ENCODE data around the gene CYP4A11.
"Not testable (repeated sequence)": the region's sequence is repeated elsewhere in the genome, so short reads cannot be mapped to it uniquely, and the experiment has no call there.

The CYP4A11 gene

DNA sequence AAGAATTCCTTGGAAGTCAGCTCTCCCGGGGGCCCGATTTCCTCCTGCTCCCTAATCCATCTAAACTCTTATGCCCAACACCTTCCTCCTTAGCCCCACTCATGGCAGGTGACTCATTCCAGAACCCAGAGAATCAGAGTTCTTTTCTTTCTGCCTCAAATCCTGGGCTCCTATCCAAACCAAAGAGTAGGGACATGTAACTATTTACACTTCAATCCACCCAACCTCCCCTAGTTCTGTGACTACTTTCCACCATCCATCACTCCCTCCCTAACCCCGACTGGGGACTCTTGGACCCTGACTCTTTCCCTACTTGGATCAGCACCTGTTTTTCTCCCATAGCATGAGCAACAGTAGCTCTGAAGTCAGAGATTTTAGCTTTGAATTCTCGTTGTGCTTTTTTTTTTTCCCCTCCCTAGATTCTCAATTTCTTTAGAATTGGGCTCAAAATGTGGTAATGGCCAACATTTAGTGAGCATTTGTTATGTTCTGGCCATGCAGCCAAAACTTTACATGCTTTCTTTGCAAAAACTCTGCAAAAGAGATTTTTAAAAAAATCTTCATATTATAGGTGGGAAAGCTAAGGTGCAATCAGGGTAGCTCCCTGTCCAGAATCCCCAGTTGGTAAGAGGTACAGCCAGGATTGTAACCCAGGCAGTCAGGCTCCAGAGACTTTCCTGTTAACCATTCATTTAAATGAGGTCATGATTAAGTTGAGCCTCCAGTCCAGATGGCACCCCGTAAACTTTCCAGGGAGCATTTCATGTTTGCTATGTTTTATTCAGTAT lies 7.5 kb upstream of the CYP4A11 start:
- H4K20me1 ChIP-seq: no peaks in the 10 kb centered on the region
- no peaks in the 10 kb centered on the region for H3K27me3 ChIP-seq
- H3K4me2 ChIP-seq: no peak overlapping the region
- H3K36me3 ChIP-seq: no peaks in the 10 kb centered on the region
- no peak for TF ChIP-seq Cebpa-rat (IDR thresholded peaks at IDR 0.05)
- no peak overlapping the region for H3K27ac ChIP-seq
- H3K4me1 ChIP-seq: no peaks in the 10 kb centered on the region
- no peaks in the 10 kb centered on the region for H3K9me3 ChIP-seq (replicated peaks in 1 of 11)
- H3K4me3 ChIP-seq: no peak overlapping the region
- H3K9ac ChIP-seq: no peak overlapping the region

GRCh38 chr1:46947706-46948105 lies 6.4 kb upstream of the CYP4A11 start:
- not testable (repeated sequence) for H3K27ac ChIP-seq; H3K9me3 ChIP-seq (replicated peaks in 1 of 11); H3K4me2 ChIP-seq; H4K20me1 ChIP-seq; H3K36me3 ChIP-seq; H3K9ac ChIP-seq; H3K4me3 ChIP-seq; H3K4me1 ChIP-seq; H3K27me3 ChIP-seq

DNA sequence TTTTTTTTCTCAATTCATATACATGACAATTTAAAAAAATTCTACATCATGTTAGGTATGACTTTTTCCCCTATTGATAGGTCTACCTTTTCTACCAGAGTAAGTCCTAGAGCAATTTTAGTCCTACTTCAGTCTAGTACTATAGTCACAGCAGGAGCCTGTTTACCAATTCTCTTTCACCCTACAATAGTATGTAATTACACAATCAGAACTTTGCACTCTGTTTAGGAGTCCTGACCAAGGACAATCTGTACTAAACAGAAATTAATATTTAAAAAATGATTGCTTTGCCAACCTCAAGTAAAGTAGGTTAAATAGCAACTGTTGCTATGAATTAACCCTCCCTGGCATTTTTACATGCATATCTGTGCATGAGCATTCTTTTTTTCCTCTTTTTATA lies 810 bp upstream of the CYP4A11 start:
- Histone ChIP-seq H3K4me2 (no peak overlapping the region), H3K27ac (no peak overlapping the region), H4K20me1 (no peaks in the 10 kb centered on the region), H3K9ac (no peak overlapping the region), H3K36me3 (no peaks in the 10 kb centered on the region), H3K4me1 (no peaks in the 10 kb centered on the region), H3K9me3 (replicated peaks in 1 of 11) (no peaks in the 10 kb centered on the region), H3K4me3 (no peak overlapping the region), H3K27me3 (no peaks in the 10 kb centered on the region)
- no peak for TF ChIP-seq Cebpa-rat (IDR thresholded peaks at IDR 0.05)

DNA sequence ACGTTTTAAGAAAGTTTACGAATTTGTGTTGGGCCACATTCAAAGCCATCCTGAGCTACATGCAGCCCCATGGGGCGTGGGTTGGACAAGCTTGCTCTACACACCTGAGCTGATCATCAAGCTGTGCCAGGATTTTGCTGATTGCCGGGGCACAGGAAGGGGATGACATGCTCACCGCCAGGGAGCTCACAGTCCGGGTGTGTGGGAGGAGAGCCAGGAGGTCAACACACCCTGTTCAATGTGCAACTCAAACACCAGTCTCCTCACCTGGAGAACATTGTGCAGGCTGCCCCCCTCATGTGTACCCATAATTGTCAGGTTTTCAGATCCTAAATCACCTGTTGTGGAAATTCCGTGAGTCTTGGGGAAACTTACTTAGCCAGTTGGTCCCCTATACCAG lies 969 bp downstream of the CYP4A11 start:
- Histone ChIP-seq H3K4me2 (no peak overlapping the region), H3K27ac (no peak overlapping the region), H3K4me3 (no peak overlapping the region), H3K27me3 (no peaks in the 10 kb centered on the region), H3K9ac (no peak overlapping the region), H3K9me3 (replicated peaks in 1 of 11) (no peaks in the 10 kb centered on the region), H4K20me1 (no peaks in the 10 kb centered on the region), H3K36me3 (no peaks in the 10 kb centered on the region), H3K4me1 (no peaks in the 10 kb centered on the region)
- no peak for TF ChIP-seq Cebpa-rat (IDR thresholded peaks at IDR 0.05)

DNA sequence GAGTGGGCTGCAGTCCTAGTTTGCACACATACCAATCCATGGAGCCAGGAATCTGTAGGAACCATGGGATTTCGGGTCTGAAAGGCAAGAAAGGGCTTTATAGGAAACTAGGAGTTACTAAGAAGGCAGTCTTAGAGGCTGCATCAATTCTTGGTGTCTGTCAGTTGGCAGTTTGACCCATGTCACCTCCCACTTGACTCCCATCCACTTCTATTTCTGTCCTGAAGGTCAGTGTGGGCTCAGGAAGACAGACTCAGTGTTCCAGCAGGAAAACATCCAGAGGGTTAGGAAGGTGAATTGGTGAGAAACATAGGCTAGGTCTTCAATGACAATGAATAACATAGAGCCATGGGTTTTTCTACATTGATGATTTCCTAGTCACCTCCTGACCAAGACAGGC lies 4.0 kb downstream of the CYP4A11 start:
- H3K27me3 ChIP-seq: no peaks in the 10 kb centered on the region
- H4K20me1 ChIP-seq: no peaks in the 10 kb centered on the region
- no peak overlapping the region for H3K4me3 ChIP-seq
- H3K27ac ChIP-seq: no peak overlapping the region
- TF ChIP-seq Cebpa-rat (IDR thresholded peaks at IDR 0.05): no peak
- H3K36me3 ChIP-seq: no peaks in the 10 kb centered on the region
- no peak overlapping the region for H3K9ac ChIP-seq
- no peaks in the 10 kb centered on the region for H3K4me1 ChIP-seq
- H3K4me2 ChIP-seq: no peak overlapping the region
- no peaks in the 10 kb centered on the region for H3K9me3 ChIP-seq (replicated peaks in 1 of 11)

- Histone ChIP-seq H3K4me1 (no peaks in the 10 kb centered on the region), H3K27ac (no peak overlapping the region), H3K36me3 (no peaks in the 10 kb centered on the region), H3K27me3 (no peaks in the 10 kb centered on the region), H3K4me3 (no peak overlapping the region), H3K9me3 (replicated peaks in 1 of 11) (no peaks in the 10 kb centered on the region), H4K20me1 (no peaks in the 10 kb centered on the region), H3K9ac (no peak overlapping the region), H3K4me2 (no peak overlapping the region)
- TF ChIP-seq Cebpa-rat (IDR thresholded peaks at IDR 0.05): no peak
Measured at GRCh38 chr1:46936788-46937187, 4.5 kb downstream of the CYP4A11 start.

GRCh38 chr1:46934852-46935251 lies 6.4 kb downstream of the CYP4A11 start:
- H3K9ac ChIP-seq; H3K27me3 ChIP-seq; H3K4me1 ChIP-seq; H3K27ac ChIP-seq; H3K36me3 ChIP-seq; H4K20me1 ChIP-seq; H3K9me3 ChIP-seq (replicated peaks in 1 of 11); H3K4me2 ChIP-seq; H3K4me3 ChIP-seq: not testable (repeated sequence)

GRCh38 chr1:46932020-46932419 lies 9.3 kb downstream of the CYP4A11 start:
- not testable (repeated sequence) for H3K4me2 ChIP-seq; H3K9ac ChIP-seq; H3K4me1 ChIP-seq; H3K36me3 ChIP-seq; H3K9me3 ChIP-seq (replicated peaks in 1 of 11); H4K20me1 ChIP-seq; H3K27me3 ChIP-seq; H3K4me3 ChIP-seq; H3K27ac ChIP-seq

GRCh38 chr1:46931151-46931550 lies 10.1 kb downstream of the CYP4A11 start:
- no peaks in the 10 kb centered on the region for H3K36me3 ChIP-seq
- no peaks in the 10 kb centered on the region for H4K20me1 ChIP-seq
- H3K27ac ChIP-seq: no peak overlapping the region
- TF ChIP-seq Cebpa-rat (IDR thresholded peaks at IDR 0.05): no peak
- H3K27me3 ChIP-seq: no peaks in the 10 kb centered on the region
- H3K4me1 ChIP-seq: no peaks in the 10 kb centered on the region
- H3K9me3 ChIP-seq (replicated peaks in 1 of 11): no peaks in the 10 kb centered on the region
- no peak overlapping the region for H3K4me2 ChIP-seq
- no peak overlapping the region for H3K9ac ChIP-seq
- no peak overlapping the region for H3K4me3 ChIP-seq

- no peaks in the 10 kb centered on the region for H4K20me1 ChIP-seq
- no peak for TF ChIP-seq Cebpa-rat (IDR thresholded peaks at IDR 0.05)
- H3K27ac ChIP-seq: no peak overlapping the region
- H3K9me3 ChIP-seq (replicated peaks in 1 of 11): peaks cover 15 to 27% (median 22%) of the 10 kb centered on the region in 11 experiments
- no peaks in the 10 kb centered on the region for H3K36me3 ChIP-seq
- H3K27me3 ChIP-seq: no peaks in the 10 kb centered on the region
- no peak overlapping the region for H3K9ac ChIP-seq
- no peak overlapping the region for H3K4me3 ChIP-seq
- H3K4me2 ChIP-seq: no peak overlapping the region
- no peaks in the 10 kb centered on the region for H3K4me1 ChIP-seq
Measured at GRCh38 chr1:46927249-46927835, 13.9 kb downstream of the CYP4A11 start.
